RCC 7860 (cell line): ENCODE data around the gene THOC2.
"Not testable (repeated sequence)": the region's sequence is repeated elsewhere in the genome, so short reads cannot be mapped to it uniquely, and the experiment has no call there.

ENCODE experiments used
- DNase-seq: peaks from one replicate; pipeline ENCODE4 v3.0.0-alpha.2; 2015; ENCODE audit warnings: low spot score
- FAIRE-seq: peaks from 2 replicates; lab custom pipeline; 2012; peaks lifted over from hg19 to GRCh38; lab: Jason Lieb, UNC

The THOC2 gene

GRCh38 chrX:123581586-123581985 lies 151.3 kb downstream of the THOC2 start:
- DNase-seq, result no peak
- FAIRE-seq, result no peak

DNA sequence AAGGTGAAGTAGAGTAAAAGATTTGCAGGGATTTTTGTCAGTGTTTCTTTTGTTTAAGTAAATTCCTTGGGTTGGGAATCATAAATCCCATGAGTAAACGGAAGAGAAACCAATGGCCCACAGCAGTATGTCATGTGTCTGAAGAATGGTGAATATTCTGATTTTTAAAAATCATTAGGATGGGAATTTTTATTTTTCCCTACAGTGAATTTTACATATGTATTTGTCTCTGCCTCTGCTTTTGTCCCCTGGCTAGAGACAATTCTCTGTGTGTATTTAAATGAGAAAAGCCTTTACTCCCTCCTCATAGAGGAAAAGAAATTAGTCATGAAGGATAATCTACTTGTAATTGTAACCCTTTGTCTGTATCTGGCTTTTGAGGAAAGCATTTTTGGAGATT lies 152.1 kb downstream of the THOC2 start:
- FAIRE-seq (no peak), DNase-seq (no peak)

GRCh38 chrX:123574027-123574426 lies 158.8 kb downstream of the THOC2 start:
- not testable (repeated sequence) for DNase-seq, FAIRE-seq

DNA sequence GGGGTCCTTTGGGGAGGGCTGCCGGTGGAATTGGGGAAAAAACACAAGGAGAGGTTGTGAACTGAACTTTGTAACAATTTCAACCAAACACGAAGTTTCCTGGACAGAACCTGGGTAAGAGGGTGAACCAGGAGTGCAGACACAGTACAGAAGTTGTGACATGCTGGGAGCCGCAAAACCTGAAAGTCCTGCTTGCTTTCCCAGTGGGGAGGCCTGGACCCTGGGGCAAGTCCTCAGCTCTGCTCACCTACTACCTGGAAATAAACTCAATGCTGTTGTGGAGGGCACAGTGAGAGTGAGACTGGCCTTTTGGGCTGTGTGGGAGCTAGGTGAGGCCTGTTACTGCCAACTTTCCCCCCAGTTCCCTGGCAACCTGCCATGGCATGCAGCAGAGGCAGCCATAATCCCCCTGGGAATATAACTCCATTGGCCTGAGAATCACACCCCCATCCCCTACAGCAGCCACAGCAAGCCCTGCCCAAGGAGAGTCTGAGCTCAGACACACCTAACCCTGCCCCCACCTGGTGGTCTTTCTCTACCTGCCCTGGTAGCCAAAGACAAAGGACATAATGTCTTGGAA lies 162.8 kb downstream of the THOC2 start:
- no peak for DNase-seq
- FAIRE-seq, result no peak

GRCh38 chrX:123563167-123563566 lies 169.7 kb downstream of the THOC2 start:
- DNase-seq (no peak), FAIRE-seq (no peak)

- FAIRE-seq (no peak), DNase-seq (no peak)
Observed at GRCh38 chrX:123562342-123563146, 170.3 kb downstream of the THOC2 start.

DNA sequence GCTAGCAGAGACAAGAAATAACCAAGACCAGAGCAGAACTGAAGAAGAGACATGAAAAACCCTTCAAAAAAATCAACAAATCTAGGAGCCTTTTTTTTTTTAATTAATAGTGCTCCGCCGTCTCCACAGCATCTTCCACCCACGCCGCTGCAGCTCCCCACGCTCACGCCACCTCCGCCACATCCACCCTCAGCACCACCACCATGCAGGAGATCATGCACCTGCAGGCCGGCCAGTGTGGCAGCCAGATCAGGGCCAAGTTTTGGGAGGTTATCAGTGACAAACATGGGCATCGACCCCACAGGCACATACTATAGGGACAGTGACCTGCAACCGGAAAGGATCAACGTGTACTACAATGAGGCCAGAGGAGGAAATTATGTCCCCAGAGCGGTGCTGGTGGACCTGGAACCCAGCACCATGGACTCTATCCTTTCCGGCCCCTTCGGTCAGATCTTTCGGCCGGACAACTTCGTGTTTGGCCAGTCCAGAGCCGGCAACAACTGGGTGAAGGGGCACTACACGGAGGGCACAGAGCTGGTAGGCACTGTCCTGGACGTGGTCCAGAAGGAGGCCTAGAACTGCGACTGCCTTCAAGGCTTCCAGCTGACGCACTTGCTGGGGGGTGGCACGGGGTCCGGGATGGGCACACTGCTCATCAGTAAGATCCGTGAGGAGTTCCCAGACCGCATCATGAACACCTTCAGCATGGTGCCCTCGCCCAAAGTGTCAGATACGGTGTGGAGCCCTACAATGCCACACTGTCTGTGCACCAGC lies 171.2 kb downstream of the THOC2 start:
- FAIRE-seq, result no peak
- no peak for DNase-seq

DNA sequence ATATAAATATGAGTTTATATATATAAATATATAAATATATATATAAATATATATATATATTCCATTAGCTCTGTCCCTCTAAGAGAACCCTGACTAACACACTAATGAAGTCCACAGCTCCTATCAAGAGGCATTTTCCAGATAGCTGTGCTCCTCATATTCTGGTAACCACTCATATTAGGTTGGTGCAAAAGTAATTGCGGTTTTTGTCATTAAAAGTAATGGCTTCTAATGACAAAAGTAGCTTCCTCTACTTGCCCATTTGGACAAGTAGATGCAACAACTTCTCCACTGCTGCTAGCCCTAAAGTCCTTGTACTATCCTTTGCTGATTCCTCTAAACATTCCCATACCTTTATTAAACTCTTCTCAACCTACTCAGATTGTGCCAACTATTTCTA lies 182.0 kb downstream of the THOC2 start:
- FAIRE-seq (no peak), DNase-seq (no peak)
